HG02610 (cell line): ENCODE results near the gene MS4A14.
"Not testable (repeated sequence)": the region's sequence is repeated elsewhere in the genome, so short reads cannot be mapped to it uniquely, and the experiment has no call there.

Source experiments
- ATAC-seq: cut with Tn5 transposase; IDR thresholded peaks from one replicate; pipeline ENCODE4 v1.9.1; 2021; ENCODE audit warnings: mild to moderate bottlenecking, moderate library complexity; ENCODE audit not compliant: unreplicated experiment

The MS4A14 gene, protein sequence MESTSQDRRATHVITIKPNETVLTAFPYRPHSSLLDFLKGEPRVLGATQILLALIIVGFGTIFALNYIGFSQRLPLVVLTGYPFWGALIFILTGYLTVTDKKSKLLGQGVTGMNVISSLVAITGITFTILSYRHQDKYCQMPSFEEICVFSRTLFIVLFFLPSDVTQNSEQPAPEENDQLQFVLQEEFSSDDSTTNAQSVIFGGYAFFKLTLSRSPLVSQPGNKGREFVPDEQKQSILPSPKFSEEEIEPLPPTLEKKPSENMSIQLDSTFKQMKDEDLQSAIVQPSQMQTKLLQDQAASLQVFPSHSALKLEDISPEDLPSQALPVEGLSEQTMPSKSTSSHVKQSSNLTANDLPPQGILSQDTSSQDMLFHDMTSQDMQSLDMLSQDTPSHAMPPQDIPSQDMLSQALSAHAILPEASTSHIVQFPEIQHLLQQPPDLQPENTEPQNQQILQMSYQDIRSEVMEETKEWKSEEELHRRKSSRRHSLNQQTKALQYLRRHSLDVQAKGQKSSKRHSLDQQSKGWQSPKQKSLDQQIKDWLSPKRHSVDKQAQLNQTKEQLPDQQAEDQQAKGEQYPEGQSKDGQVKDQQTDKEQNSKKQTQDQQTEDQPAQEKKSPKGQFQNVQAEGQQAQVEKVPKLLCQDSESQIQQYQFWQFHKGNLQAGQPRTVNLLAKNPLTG

GRCh38 chr11:60396382-60396781 is at the start of gene MS4A14:
Gene MS4A14, plus strand, starts transcription at chr11:60396459. Its CDS starts 120 bp downstream, at chr11:60396579.
- no peak for ATAC-seq

DNA sequence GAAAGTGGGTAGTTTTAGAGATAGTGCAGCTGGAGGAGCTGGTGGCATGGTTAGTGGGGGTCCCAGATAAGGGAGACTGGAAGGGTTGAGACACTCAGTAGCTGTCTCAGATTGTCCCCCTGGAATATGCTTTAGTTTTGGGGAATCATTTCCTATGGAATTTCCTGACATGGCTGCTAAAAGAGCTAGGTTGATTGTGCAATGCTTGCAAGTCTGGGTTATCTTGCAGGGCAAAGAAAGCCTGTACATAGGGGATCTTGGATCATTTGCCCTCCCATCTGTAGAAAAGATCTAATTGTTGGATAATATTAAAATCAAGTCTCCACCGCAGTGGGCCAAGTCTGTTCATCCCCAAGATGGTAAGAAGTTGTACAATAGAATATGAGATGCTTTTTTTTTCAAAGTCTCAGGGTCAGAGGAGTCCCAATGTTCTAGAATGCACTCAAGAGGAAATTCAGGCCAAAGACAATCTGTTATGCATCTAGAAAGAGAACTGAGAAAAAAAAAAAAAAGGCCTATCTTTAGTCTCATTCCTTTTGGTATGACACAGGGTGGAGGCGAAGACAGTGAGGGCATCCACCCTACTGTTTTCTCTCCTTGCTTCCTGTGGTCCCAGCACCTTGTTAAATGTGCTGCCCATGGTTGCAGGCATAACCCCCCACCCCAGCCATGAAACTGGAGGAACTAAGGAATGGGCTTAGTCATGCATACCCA is 49.0 kb upstream of the MS4A14 start:
- ATAC-seq: no peak

GRCh38 chr11:60348116-60348515 is 48.1 kb upstream of the MS4A14 start:
- ATAC-seq: no peak

DNA sequence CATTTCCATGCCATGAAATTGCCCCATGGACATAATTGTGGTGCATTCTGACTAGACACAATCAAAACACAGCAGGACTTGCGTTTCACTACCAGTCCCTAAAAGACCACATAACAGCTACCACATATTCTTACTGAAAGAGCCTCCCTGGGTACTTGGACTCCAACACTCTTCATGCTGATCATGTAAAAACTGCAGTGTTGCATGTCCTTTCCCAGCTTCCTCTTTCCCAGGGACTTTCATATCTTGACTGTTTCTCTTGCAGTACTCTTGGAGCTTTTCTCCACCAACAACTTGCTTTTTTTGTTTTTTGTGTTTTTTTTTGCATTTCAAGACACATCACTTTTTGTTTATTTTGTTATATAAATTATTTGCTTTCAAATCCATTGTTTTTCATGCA is 46.3 kb upstream of the MS4A14 start:
- ATAC-seq: no peak

- no peak for ATAC-seq
These were observed 38.5 kb upstream of the MS4A14 start for GRCh38 chr11:60357771-60358170.

DNA sequence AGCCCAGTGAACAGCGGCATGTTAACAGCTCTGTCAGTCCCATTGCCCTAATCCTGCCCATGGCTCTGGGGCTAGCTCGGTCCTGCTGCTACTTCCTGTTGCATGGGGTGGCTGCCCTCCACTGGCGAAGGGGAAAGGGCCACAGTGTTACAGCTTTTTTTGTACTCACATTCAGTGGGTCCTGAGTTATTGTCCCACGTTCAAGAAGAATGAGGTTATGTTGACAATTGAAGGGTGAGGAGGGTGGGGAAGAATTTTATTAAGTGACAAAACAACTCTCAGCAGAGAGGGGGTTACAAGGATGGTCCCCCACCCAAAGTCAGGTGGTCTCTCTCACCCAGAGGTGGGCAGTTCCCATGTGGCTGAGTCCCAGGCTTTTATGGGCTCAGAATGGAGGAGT is 35.6 kb upstream of the MS4A14 start:
- ATAC-seq: no peak

- ATAC-seq: no peak
These were observed 34.0 kb upstream of the MS4A14 start for GRCh38 chr11:60362241-60362640.

GRCh38 chr11:60363542-60364470 is 32.5 kb upstream of the MS4A14 start:
- peak; percentile 39 for ATAC-seq

- not testable (repeated sequence) for ATAC-seq
These were observed 29.9 kb upstream of the MS4A14 start for GRCh38 chr11:60366262-60366904.

DNA sequence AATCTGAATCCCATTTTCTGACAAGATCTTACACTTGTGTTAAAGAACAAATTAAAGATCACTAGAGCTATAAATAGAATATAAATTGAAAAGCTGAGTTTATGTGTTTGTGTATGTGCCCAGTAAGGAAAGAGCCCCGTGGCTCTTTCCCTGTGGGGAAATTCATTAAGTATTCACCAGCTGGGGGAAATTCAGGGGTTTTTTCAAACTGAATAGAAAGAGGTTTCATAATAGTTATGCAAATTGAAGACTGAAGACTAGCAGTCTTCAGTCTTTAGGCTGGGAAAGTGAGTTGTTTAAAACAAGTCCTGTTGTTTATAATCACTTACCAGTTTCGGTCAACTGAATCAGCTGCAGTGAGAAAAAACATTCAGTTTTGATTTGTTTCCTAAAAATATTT is 29.2 kb upstream of the MS4A14 start:
- peak; percentile 78 for ATAC-seq

GRCh38 chr11:60367896-60368295 is 28.4 kb upstream of the MS4A14 start:
- no peak for ATAC-seq

- ATAC-seq: no peak
These were observed 25.9 kb upstream of the MS4A14 start for GRCh38 chr11:60370252-60370810.

GRCh38 chr11:60370811-60371298 is 25.4 kb upstream of the MS4A14 start:
- ATAC-seq: no peak

- ATAC-seq: no peak
These were observed 24.9 kb upstream of the MS4A14 start for GRCh38 chr11:60371386-60371785.

GRCh38 chr11:60371854-60372253 is 24.4 kb upstream of the MS4A14 start:
- ATAC-seq: no peak

DNA sequence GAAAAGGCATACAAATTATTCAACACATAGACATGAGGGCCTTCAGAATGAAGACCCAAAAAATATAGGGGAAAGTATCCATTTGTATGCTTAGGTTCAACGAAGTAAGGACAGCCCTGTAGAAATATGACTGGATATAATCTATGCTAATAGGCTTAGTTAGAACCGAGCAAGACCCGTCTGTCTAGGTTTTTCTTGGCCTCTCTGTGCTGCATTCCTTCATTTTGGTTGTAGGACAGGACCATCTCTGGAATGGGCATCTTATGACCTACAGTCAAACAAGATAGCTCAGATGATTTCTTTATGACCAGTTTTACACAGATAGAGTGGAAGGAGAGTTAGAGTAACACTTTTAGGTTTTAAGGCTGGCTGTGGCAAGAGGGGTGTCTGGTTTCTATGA is 23.5 kb upstream of the MS4A14 start:
- no peak for ATAC-seq

DNA sequence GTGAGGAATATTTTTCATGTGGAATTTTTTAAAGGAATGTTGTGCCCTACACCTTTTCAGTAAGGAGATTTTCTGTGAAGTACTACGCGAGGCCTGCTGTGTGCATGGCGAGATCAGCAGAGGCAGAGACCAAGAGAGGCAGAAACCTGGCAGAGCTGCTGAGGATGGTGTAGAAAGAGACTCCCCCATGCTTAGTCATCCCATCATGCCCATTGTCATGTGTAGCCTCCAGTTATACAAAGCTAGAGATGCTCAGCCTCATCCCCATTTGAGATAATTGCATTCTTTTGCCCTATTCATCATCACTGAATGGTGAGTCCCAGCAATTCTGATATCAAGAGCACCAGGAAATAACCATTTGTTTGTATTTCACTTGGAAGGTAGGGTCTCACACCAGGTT is 20.9 kb upstream of the MS4A14 start:
- ATAC-seq: no peak

DNA sequence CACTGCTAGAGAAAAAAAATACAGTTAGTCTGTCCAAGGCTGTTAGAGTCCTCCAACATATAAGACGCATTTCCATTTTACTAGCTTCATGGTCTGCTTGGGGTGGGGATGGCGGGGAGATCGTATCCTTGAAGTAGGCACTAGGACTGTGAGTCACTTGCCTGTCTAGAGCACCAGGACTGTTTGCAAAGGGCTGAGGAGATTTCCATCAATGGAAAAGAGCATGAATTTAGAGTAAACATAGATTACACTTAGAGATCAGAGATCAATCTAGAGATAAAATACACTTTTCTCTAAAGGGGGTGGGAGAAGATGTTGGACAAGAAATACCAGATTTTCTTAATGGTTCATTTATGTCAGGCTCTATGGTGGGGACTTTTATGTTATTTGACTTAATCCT is 19.7 kb upstream of the MS4A14 start:
- no peak for ATAC-seq

DNA sequence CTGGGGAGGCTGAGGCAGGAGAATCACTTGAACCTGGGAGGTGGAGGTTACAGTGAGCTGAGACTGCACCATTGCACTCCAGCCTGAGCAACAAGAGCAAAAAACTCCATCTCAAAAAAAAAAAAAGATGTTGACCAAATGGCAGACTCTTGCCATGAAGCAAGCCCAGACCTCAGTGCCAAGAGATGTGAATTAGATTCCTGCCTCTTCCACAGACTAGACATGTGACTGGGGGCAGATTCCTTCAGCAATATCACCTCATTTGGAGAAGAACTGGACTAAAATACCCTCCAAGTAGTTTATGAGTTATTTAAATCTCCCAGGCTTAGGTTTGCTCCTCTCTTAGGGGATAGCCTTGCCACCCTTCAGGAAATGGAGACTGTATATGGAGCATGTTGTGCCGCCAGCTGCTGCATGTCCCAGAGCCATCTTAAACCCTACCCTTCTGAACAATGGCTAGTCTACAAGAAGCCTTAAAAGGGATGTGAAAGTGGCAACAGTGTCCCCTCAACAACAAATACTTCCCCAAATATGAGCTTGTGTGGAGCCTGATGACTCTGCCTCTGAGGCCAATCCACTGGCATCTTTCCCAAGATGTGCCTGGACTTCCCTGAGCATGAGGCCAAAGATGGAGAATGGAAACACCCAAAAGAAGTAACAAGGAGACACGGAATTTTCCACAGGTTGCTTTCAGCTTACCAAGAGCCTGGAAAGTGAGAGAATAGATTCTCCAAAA is 18.7 kb upstream of the MS4A14 start:
- peak; percentile 37 for ATAC-seq
